ENCODE results near the gene GLO1.
"Not testable (repeated sequence)": the region's sequence is repeated elsewhere in the genome, so short reads cannot be mapped to it uniquely, and the experiment has no call there.

The GLO1 gene

DNA sequence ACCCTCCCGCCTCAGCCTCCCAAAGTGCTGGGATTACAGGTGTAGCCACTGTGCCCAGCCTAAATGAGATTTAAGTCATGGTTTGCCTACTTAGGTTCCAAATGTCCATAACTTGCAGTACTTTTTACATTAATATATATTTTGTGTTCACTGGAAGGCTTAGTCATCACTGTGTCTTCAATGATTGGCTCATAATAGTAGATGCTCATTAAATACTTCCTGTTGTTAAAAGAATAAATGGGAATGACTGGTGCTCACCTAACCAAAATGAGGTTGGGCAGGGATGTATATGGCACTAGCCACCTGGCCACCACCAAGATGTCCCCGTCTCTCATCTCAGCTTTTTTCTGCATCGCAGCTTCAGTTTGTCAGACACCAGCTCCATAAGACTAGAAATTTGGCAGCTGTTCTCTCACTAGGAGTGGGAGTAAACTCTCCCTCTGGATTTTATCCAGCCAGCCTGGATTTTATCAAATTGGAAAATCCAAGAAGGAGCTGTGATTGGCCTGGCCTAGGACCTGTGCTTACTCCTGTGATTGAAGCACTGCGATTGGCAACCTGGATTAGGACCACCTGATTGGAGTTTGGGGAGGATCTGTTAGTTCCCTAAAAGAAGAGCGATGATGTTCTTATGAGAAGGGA is 1.1 kb upstream of the GLO1 start:
- no peak for DNase-seq

DNA sequence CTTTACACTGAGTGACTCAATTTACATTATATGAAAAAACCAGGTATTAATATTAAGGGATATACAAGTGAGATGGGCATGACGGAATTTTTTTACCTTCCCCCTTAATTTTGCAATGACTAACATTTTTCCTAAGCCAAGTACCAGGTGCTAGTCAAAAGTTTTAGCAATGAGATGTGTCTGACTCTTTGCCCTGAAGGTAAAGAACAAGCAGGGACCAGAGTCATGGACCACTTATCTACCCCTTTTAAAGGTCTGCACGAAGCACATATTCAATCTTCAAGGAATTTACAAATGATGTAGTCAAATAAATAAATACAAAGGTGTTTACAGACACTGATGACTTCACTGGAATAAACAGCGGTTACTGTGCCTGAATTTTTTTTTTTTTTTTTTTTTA is 1.4 kb downstream of the GLO1 start:
- DNase-seq: no peak

DNA sequence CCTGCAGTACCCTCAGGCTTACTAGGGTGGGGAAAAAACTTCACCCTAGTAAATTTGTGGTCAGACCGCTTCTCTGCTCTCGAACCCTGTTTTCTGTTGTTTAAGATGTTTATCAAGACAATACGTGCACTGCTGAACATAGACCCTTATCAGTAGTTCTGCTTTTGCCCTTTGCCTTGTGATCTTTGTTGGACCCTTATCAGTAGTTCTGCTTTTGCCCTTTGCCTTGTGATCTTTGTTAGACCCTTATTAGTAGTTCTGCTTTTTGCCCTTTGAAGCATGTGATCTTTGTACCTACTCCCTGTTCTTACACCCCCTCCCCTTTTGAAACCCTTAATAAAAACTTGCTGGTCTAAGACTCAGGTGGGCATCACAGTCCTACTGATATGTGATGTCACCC is 3.2 kb downstream of the GLO1 start:
- DNase-seq: not testable (repeated sequence)

DNA sequence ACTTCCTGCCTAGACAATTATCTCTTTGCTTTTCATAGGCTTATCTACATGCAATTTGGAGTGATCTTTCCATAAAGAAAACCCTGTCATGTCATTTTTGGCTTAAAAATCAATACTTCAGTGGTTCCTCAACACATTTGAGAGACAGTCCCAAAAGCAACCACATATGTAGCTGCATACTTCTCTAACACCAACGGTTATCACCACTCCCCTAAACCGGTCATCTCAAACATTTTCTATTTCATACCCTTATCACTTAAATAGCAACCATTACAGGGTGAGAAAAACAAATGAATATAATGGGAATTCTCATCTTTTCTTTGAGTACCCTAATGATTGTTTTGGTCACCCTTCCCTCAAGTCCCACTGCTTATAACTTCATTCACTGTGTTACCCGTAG is 5.1 kb downstream of the GLO1 start:
- no peak for DNase-seq

DNA sequence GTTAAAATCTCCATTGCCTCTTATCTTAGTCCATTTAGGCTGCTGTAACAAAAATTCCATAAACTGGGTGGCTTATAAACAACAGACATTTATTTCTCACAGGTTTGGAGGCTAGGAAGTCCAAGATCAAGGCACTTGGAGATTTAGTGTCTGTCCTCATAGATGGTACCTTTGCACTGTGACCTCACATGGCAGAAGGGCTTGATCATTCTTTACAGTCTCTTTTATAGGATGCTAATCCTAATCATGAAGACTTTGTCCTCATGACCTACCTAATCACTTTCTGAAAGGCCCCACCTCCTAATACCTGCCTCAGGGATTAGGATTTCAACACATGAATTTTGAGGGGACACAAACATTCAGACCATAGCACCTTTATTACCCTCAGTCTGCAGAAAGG is 6.6 kb downstream of the GLO1 start:
- no peak for DNase-seq

DNA sequence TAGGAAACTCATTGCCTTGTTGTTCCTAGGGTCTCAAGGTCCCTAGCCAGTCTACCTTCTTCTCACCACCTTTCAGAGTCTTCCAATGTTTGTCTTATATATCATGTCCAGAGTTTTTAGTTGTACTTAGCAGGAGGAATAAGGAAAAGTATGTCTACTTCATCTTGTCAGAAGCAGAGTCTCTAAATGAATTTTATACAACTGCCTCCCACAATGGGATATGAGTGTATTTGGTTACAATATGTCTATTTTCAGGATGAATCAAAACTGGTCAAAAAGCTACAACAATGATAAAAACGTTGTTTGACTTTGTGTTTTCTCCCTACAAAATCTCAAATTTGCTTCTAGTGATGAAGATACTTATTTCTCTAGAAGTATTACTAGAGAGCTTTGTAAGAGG is 7.0 kb downstream of the GLO1 start:
- no peak for DNase-seq

DNA sequence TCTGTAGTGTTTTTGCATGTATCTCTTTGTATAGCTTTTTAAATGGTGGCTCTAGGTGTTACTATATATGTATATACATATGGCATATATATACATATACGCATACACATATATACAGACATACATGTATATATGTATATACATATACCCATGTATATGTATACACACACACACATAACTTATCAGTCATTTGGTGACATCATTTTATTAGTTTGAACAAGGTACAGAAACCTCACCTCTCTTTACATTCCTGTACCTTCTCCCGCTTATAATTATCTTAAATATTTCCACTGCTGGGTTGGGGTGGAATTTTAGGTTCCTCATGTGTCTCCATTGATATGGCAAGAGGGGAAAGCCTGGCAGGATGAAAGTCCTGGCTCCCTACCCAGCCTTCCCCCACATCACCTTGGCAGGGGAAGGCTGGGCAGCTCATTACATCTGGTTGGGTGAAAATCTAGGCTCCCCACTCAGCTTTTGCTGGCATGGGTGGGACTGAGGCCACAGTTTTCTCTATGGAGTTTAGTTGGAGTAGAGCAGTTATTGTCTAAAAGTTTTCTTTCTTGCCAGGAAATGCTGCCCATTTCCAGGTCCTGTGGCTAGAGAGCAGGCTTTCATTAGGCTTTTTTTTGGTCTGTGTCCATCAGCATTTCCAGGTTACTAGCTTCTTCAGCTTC is 7.6 kb downstream of the GLO1 start:
- no peak for DNase-seq

DNA sequence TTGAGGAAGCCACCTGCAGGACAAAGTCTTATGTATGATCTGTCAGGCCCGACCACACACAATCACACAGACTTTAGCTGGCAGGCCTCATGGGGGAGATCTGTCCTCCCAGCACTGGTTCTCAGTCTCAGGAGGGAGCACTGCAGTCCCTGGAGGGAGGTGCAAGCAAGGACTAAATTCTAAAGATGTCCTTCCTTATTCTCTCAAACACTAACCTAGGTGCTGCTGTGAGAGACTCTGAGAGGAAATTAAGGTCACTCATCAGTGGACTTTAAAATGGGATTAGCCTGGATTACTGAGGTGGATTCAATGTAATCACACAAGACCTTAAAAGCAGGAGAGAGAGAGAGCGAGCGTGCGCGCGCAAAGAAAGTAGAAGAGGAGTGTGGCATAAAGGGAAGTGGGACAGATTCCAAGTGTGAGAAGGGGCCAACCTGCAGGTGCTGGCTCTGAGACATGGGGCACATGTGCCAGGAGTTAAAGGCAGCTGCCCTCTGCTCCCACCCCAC is 14.3 kb downstream of the GLO1 start:
- DNase-seq: no peak

DNA sequence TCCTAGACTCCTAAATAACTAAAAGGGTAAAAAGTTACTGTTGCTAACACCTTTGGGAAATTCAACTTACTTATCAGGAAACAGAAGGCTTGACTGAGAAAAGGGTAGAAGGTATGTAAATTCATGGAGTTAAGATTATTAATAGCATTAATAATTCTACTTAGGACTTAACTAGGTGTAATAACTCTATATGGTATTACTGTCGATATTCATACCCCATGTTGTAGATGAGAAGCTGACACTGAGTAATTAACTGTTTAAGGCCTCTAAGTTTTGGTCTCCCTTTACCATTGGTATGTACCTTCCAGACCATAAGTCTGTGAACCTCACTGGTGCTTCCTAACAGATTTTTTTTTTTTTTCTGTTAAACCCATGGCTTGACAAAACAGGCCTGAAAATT is 15.4 kb downstream of the GLO1 start:
- DNase-seq: no peak

DNA sequence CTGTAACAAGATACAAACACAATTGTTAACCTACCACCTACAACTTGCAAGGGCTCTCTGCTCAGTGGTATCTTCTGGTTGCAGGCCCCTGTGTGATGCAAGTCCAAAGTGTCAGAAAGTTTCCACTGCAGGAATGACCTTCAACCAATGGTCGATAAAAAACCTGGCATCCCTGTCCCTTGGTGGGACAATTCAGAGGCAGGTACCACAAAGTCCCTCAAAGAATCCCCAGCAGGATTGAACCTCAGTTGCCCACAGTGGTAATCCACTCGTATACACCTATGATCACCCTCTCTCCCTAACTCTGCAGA is 15.9 kb downstream of the GLO1 start:
- DNase-seq: no peak

DNA sequence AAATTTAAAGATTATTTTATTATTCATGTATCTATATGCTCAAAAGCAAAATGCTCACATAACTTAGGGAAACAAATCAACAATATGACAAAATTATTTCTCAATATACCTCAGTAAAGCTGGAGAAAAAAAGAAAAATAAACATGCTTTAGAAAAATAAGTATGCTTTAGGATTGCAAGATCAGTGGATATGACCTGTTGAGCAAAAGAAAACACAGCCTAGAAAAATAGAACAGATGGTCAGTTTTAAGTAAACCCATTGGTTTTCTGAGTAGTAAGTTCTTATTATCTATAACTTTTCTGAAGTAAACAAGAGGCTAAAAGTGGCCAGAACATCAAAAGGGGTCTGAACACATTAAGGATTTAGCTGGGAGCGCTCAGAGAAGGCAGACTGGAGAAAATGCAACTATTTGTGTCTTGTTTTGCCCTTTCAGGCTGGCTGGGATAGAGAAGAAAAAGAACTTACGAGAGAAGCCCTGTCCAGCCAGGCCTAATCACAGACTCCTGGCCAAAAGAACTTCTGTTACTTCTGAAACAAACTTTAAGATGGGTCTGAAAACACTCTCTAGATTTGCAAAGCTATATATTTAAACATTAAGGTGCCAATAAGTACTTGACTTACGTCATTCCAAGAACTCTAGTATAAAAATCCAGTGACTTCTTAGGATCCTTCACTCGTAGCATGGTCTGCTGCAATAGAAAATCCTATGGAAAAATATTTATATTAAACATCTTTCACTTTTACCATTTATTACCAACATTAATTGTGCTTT is 16.5 kb downstream of the GLO1 start:
- no peak for DNase-seq

DNA sequence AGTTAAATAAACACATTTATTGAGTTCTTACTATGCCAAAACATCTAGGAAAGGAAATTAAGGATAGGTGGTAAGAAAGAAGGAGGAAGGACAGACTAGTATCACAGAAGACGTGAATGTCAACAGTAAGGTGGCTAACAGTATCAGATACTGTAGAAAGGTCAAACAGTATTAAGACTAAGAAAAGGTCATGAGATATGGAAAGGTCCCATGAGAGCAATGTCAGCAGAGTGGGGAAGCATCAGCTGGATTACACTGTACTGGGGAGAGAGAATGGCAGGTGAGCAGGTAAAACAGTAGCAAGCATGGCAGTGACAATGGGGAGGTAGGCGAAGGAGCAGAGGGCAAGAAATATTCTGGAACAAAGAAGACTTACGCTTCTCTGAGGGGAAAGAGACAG is 18.0 kb downstream of the GLO1 start:
- DNase-seq: no peak

DNA sequence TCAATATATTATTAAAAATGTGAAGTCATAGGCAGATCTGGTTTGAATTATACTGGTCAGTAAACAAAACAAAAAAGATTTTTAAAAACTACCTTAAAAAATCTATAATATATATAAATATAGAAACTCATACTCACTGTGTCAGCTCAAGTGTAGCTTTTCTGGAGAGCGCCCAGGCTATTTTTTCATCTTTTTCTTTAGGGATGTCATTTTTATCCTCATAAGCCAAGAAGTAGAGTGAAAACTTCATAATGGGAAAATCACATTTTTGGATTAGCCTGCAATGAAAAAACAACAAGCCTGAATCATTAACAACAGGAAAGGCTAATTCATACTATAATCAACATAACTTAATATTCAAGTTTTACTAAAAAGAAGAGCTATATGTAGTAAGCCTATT is 18.7 kb downstream of the GLO1 start:
- no peak for DNase-seq

DNA sequence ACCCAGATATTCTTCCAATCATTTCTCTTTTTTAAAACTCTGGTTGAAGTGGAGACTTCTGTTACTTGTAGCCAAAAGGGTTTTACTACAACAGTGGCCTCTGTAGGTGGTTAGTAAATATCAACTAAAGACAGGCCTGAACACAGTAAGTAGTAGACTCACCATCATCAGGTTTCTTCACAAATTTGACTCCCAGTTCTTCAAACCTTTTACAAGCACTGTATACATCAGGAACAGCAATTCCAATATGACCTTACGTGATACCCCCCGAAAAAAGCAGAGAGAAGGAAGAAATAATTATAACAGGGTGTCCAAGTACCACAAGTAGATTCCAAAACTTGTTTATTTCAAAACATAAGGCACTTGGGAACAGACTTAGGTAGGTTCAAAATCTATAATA is 21.1 kb downstream of the GLO1 start:
- no peak for DNase-seq

DNA sequence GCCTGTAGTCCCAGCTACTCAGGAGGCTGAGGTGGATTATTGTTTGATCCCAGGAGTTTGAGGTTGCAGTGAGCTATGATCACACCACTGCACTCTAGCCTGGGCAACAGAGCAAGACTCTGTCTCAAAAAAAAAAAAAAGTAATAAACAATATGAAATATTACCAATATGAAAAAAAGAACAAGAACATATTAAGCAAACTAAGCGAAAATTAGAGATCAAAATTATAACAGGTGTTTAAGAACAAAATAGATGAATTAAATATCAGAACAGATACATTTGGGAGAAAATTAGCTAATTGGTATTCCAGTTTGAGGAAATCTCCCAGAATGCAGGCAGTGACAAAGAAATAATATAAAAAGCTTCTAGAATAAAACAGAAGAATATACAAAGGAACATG is 23.3 kb downstream of the GLO1 start:
- no peak for DNase-seq

DNA sequence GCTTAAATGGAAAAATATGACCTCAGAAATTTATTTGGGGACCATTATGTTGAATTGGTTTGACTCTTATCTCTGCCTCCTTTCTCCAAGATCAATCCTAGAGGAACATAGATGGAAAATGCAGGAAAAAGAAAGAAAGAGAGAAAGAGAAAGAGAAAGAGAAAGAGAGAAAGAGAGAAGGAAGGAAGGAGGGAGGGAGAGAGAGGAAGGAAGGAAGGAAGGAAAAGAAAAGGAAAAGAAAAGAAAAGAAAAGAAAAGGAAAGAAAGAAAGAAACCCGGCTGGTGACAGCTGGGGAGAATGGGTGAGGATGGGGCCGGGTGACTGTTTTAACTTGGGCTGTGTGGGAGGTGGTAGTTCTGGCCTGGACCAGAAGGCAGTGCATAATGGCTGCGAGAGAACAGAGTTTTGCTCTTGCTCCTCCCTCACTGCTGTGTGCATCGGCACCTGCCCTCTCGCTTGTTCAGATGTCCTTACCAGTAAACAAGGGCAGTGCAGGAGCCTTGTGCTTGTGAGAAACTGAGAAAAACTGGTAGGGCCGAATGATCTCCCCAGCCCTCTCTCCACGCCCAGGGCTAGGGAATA is 24.7 kb downstream of the GLO1 start:
- no peak for DNase-seq

DNA sequence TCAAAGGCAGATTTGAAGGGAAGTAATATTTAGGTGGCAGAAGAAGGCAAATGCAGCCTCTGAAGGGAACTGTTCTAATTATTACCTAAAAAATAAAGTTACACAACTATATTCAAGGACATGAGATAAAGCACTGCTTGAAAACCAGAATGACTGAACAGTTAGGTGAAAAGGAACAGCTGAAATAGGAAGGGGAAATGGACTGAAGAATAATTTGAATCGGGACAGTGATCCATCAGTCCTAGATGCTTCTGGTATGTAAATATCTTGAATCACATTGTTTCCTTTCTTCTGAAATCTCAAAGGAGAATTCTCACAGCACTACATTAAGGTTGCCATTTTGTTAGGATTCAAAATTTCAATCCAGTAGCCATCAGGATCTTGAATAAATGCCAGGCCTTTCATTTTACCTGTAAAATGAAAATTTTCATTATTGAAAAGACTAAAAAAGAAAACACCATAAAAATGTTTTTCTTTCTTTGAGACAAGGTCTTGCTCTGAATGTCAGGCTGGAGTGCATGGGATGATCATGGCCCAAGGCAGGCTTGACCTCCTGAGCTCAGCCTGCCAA is 25.9 kb downstream of the GLO1 start:
- no peak for DNase-seq

DNA sequence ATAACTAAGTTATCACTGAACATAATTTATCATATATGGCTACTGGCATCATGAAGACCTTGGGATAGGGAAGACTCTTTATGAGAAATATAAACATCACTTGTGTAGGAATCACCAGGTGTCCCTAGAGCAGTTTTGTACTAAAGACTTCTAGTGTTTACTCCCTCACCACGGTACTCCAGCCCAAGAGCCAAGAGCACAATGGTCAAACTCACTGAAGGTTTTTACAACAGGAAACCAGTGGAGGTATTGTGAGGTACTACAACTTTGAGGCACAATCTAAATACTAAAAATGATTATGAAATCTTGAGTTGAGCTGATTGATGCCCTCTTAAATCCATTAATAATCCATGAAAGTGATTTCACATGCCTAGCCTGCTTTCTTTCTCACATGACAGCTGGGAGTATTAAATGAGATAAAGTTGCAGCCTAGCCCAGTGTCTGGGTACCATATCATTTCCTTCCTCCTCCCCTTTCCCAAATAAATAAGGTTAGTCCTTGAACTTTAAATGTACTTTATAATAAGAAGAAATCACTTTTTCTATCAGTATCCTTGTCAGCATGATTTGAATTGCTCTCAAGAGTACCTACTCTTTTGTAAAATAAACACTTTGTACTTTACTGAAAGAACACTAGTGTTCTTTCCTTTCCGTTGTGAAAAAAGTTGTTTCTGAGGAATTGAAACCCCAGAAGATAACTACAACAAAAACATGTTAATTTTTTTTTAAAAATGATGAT is 26.5 kb downstream of the GLO1 start:
- no peak for DNase-seq

DNA sequence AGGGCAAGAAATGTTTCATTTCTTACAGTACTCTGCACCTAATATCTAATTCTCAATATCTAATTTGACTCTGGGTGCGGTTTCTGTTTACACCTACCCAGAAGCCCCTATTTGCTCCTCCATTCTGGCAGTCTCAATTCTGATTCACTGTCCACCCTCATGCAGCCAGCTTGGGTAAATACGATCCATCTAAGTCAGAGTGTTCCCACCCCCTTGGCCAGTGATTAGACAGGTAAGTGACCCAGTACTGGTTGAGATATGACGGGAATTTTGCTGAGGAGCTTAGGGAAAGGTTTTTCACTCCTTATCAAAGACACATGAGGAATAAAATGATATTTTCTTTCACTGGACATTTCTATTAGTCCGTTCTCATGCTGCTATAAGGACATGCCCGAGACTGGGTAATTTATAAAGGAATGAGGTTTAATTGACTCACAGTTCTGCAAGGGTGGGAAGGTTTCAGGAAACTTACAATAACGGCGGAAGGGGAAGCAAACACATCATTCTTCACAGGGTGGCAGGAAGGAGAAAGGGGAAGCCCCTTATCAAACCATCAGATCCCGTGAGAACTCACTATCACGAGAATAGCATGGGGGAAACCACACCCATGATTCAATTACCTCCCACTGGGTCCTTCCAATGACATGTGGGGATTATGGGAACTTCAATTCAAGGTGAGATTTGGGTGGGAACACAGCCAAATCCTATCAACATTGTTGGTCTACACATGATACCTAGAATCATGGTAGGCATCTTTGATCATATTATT is 29.4 kb downstream of the GLO1 start:
- no peak for DNase-seq

DNA sequence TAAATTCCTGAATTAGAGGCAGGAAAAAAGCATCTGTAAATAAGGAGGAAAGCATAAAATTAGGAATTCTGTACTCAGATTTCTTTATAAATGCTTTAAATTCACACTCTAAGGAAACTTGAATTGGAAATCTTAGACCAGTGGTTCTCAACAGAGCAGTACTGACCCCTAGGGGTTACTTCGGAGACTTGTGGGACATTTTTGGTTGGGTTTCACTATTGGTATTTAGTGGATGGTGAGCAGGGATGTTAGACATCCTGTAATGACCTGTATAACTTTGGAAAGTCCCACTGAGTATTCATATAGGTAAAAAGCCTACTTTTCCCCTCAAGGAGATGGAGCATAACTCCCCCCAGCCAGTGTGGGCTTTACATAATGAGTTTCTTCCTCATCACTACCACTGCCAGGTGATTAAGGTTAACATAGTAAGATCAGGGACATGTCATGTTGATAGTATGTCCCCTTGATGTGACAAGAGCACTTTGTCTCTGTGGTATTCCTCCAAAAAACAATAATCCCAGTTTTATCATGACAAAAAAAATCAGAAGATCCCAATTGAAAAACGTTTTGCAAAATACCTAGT is 31.0 kb downstream of the GLO1 start:
- DNase-seq: no peak

DNA sequence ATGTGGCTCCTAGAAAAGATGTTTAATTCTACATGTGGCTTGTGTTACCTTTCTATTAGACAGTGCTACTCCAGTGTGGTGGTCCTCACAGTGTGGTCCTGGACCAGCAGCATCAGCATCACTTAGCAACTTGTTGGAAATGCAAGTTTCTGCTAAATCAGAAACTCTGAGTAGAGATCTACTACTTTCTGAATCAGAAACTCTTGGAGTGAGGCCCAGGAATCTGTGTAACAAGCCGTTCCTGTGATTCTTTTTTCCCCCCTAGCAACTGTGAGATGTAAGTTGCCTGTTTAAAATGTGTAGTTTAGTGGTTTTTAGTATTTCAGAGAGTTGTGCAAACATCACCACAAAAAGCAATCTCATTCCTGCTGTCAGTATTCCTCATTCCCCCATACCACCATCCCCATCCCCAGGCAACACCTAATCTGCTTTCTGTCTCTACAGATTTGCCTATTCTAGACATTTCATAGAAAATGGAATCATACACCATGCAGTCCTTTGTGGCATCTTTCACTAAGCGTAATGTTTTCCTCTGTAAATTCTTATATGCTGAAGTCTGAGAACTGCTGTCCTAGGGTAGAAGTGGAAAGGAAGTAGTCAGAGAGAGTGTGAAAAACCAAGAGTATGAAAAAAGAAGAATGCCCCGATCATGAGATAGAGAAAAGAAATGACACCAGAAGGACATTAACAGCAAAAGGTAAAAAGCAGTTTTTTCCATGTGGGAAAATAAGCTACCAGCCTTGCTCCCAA is 44.4 kb downstream of the GLO1 start:
- no peak for DNase-seq
